AG08396 (cell line): ENCODE measurements around the gene LILRA6.
"Not testable (repeated sequence)": the region's sequence is repeated elsewhere in the genome, so short reads cannot be mapped to it uniquely, and the experiment has no call there.

Source experiments
- DNase-seq: peaks from one replicate; pipeline ENCODE4 v3.0.0; 2012; ENCODE audit warnings: low spot score, mixed read lengths

LILRA6 gene

GRCh38 chr19:54231077-54231931 is 11.3 kb downstream of the LILRA6 start:
- peak; percentile 89 for DNase-seq

GRCh38 chr19:54230031-54230430 is 12.6 kb downstream of the LILRA6 start:
- DNase-seq = no peak

DNA sequence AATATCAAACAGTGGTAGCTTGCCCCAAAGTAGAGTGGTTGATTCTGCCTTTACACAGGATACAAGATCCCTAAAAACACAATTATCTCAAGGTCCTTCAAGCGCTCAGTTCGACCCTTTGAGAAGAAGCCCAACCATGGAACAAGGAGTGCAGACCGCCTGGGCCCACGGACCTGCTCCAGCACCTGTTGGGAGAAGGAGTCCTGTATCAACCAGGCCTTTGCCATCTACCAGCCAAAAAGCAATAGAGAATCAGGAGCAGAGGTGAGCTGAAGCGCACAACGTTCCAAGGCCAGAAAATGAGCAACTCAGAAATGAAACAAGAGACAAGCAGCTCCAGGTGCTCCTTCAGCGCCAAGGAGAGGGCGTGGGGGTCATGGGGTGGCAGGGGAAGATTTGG is 13.4 kb downstream of the LILRA6 start:
- DNase-seq = no peak

DNA sequence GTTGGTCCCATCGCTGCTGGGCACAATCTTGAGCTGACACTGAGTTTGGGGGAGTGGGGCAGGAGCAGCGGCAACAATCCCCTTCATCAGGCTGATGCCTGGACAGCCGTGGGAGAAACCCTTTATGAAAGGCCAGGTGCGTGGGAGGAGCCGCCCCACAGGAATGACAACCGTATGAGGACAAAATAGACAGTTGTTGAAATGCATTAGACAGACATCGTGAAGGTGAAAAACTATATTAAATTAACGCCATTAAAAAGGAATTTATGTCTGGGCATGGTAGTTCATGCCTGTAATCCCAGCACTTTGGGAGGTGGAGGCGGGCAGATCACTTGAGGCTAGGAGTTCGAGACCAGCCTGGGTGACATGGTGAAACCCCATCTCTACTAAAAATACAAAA is 18.0 kb downstream of the LILRA6 start:
- DNase-seq = not testable (repeated sequence)

DNA sequence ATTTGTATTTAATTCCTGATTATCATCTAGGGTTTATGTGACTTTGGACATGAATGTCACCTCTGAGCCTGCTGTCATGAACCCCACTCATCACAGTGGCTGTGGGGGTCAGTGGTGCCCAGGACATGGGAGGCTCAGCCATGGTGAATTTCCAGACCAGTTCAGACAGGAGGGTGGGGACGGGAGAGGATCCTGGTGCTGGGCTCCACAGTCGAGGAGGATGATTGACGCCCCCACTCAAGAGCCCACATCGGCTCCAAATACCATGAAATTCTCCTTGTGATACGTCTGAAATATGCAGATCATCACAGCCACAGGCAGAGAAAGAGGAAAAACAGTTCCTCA is 18.7 kb downstream of the LILRA6 start:
- not testable (repeated sequence) for DNase-seq

DNA sequence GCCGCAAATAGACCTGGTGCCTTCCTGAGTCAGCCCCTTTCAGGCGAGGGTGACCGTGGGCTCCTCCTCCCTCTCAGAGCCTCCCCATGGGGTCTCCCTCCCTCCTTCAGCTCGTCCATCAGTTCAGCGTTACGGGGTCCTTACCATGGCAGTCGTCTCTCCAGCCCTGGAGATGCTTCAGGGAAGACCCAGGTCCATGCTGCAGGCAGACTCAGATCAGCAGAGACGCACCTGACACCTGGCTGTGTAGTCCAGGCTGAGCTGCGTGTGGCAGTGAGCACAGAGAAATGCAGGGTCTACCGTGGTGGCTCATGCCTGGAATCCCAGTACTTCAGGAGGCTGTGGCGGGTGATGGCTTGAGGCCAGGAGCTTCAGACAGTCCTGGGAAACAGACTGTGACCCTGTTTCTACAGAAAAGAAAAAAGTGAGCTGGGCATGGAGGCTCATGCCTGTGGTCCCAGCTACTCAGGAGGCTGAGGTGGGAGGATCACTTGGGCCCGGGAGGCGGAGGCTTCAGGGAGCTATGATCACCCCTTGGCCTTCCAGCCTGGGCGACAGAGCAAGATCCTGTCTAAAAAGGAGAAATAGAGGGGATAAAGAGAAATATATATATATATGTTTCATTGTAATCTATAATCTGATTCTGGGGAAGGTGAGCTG is 19.2 kb downstream of the LILRA6 start:
- not testable (repeated sequence) for DNase-seq

- DNase-seq = not testable (repeated sequence)
Measured at GRCh38 chr19:54222474-54223276, 19.9 kb downstream of the LILRA6 start, which contains the start of gene LILRB3. Gene LILRB3, minus strand, starts transcription at chr19:54223007. Its CDS starts 31 bp downstream, at chr19:54222976.

DNA sequence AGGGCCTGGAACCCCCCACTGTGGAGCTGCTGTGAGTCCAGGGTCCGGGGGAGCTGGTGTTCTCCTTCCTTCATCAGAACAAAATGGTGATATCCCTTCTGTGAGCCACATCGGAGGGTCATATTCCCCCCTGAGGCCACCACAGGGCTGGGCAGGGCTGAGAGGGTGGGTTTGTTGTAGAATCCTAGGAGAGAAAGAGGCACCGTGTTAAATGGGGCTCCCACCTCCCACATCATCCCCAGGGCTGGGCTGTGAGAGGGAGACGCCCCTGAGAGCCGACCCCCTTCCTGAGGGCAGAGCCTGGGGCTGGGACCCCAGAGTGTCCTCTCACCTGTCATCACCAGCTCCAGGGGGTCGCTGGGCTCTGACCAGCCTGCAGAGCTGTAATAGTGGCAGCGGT is 20.6 kb downstream of the LILRA6 start:
- DNase-seq = not testable (repeated sequence)

- not testable (repeated sequence) for DNase-seq
Measured at GRCh38 chr19:54219702-54220101, 22.9 kb downstream of the LILRA6 start.

DNA sequence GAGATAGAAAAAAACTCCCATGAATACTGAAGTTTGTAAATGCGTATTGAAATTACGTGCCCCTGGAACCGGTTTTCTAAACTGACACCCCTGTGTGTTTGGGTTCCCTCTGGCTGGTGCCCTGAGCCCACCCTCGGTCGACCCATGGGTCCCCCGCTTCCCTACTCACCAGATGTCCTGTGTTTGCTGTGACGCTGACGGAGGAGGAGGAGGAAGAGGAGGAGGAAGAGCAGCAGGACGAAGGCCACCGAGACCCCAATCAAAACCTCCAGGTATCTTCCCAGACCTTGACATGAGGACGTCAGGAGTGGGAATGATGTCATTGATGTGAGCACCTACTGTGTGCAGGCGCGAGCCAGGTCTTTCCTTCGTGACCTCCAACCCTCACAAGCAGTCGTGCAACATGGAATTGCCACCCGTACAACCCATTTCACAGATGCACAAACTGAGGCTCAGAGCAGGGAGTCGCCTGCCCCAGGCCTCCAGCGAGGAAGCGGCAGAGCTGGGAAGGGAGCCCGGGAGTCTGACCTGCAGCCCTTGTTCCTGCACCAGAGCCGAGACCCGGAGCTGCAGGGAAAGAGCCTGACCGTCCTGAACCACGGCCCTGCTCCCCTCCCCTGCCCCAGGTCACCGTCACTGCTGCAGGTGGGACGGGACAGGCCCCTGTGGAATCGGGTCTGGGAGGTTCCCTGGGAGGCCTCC is 23.5 kb downstream of the LILRA6 start:
- DNase-seq = no peak

DNA sequence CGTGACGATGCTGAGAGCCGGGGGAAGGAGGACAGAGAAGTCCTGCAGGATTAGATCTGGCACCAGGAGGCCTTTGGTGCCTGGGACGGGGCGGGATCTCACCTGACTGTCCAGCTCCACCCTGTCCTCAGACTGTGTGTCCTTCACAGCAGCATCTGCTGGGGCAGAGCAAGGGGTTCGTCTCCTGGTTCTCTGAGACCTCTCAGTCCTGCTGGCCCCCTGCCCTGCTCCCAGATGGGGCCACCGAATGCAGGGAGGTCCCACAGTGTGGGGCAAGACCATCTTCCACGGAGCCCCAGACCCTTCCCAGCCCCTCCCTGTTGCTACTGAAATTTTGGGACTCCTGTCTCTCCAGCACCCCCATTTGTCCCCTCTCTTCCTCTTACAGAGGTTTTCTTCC is 24.3 kb downstream of the LILRA6 start:
- DNase-seq = no peak

DNA sequence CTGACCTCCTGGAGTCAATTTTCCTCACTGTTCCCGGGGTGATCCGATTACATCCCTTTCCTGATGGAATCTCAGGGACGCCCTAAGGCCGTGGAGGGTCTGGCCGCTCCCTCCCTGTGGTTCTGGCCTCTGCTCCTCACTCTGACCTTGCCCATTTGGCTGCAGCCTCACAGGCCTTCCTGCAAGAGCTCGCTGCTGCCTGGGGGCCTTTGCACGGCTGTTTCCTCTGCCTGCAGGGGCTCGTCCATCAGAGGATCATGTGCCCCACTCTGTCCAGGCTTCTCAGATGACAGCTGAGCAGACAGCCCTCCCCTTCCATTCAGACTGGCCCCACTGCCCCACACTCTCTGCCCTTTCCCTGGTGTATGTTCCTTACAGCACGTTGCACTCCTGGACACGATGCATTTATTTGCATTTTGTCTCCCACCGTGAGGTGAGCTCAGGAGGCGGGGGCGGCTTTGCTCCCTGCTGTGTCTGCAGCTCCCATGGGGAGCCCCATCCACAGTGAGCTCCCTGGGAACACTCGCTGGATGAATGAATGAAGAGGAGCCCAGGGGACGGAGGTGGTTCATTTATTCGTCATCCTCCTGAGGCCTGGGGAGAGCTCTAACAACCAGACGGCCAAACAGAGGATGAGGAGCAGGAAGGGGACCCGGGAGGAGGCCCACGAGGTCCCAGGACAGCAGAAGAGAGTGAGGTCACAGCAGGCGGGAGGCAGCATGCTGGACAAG is 24.9 kb downstream of the LILRA6 start:
- not testable (repeated sequence) for DNase-seq

DNA sequence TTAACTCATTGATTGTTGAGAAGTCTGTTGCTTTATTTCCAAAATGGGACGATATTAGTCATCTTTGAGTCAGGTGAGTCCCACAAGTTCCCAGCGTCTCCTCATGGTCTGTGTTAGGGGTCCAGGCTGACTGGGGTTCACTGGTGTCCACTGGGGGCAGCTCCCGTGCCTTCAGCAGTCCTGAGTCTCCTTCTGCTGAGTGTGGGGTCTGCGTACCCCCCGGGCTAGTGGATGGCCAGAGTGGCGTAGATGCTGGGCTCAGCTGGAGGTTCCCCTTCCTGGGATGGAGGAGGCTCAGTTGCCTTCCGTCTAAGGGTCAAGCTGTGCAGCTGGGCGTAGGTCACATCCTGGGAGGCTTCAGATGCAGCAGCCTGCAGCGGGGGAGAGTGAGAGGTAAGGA is 25.7 kb downstream of the LILRA6 start:
- DNase-seq = no peak

DNA sequence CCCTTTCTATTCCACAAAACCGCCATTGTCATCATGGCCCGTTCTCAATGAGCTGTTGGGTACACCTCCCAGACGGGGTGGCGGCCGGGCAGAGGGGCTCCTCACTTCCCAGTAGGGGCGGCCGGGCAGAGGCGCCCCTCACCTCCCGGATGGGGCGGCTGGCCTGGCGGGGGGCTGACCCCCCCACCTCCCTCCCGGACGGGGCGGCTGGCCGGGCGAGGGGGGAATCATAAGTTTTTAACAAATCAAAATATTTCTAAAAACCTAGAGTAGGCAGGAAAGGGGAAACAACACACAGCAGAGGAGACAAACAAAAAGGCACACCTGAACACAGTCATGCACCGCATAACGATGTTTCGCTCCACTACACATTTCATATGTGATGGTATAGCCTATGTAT is 27.9 kb downstream of the LILRA6 start:
- DNase-seq = not testable (repeated sequence)

DNA sequence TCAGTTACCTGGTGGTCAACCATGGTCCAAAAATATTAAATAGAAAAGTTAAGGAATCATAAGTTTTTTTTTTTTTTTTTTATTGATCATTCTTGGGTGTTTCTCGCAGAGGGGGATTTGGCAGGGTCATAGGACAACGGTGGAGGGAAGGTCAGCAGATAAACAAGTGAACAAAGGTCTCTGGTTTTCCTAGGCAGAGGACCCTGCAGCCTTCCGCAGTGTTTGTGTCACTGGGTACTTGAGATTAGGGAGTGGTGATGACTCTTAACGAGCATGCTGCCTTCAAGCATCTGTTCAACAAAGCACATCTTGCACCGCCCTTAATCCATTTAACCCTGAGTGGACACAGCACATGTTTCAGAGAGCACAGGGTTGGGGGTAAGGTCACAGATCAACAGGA is 28.4 kb downstream of the LILRA6 start:
- DNase-seq = not testable (repeated sequence)

DNA sequence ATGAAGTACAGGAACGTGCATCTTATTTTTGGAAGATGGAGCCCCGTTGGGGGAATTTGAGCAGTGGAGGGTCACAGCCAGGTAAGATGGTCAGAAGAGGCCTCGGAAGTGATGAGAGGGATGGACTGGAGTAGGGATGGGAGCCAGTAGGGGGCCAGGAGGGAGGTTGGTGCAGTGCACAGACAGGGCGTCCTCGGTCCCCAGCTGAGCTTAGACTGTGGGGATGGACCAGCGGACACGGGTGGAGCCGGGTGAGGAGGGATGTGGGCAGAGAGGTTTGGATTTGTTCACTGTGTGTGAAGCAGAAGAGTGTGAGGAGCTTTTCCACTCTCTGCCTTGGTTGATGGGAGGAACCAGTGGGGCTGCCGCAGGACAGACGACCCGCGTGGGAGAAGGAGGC is 31.4 kb downstream of the LILRA6 start:
- DNase-seq = no peak

DNA sequence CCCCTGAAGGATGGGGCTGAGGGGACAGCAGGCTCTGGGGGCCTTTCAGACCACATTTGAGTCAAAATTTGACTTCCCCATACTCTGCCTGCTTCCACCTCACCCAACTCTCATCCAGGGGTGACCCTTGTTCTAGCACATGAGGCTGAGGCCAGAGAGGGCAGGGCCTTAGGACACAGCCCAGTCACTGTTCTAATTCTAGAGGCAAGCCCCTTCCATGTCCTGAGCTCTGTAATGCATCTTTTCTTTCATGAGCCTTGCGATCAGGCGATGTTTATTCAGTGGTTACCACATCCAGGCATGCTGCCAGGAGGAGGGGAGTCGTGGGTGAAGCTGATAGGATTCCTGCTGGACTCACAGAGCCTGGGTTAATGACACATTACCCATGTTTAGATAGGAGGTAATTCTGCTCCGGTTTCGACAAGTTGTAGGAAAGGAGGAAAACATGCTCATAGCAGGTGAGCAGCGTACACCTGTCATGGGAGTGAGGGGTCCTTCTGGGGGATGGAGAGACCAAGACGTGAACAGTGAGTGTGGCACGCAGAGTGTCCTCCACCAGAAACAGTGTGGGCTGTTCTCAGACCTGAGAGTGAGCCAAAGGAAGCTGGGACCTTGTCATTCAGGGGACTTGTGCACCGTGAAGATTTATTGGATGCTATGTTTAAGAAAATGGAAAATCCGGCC is 32.6 kb downstream of the LILRA6 start:
- peak; percentile 95 for DNase-seq

GRCh38 chr19:54209058-54209810 is 33.4 kb downstream of the LILRA6 start:
- no peak for DNase-seq

- DNase-seq = no peak
Measured at GRCh38 chr19:54208784-54209057, 33.9 kb downstream of the LILRA6 start.
